ENCODE data around the gene PCBP1. TPM values are rescaled to one million over a fixed set of nuclear protein-coding genes. Genes with fewer than 3 reads are reported as not detected.

The PCBP1 gene
- total RNA-seq, 4 donors from 2014 or later: 198 to 324 (median 244) TPM

- TF ChIP-seq CTCF (IDR thresholded peaks at IDR 0.05; ENCODE audit: low read depth): no peak
Observed at GRCh38 chr2:70068119-70068518, 19.2 kb upstream of the PCBP1 start.

GRCh38 chr2:70069049-70069448 is 18.2 kb upstream of the PCBP1 start:
- TF ChIP-seq CTCF (IDR thresholded peaks at IDR 0.05; ENCODE audit: low read depth): no peak

GRCh38 chr2:70070542-70071268 is 16.6 kb upstream of the PCBP1 start:
- TF ChIP-seq CTCF (IDR thresholded peaks at IDR 0.05; ENCODE audit: low read depth): no peak

GRCh38 chr2:70073493-70073892 is 13.8 kb upstream of the PCBP1 start:
- TF ChIP-seq CTCF (IDR thresholded peaks at IDR 0.05; ENCODE audit: low read depth): no peak

- no peak for TF ChIP-seq CTCF (IDR thresholded peaks at IDR 0.05; ENCODE audit: low read depth)
Observed at GRCh38 chr2:70078384-70078783, 8.9 kb upstream of the PCBP1 start.

- TF ChIP-seq CTCF (IDR thresholded peaks at IDR 0.05; ENCODE audit: low read depth): no peak
Observed at GRCh38 chr2:70080610-70081200, 6.6 kb upstream of the PCBP1 start.

GRCh38 chr2:70081221-70081620 is 6.1 kb upstream of the PCBP1 start:
- TF ChIP-seq CTCF (IDR thresholded peaks at IDR 0.05; ENCODE audit: low read depth): no peak
